Adrenal gland (tissue), 12 donors: ENCODE results near the gene SLC51B. TPM values are rescaled to one million over a fixed set of nuclear protein-coding genes. Genes with fewer than 3 reads are reported as not detected.
A peak's percentile ranks its signal among the peaks of the same experiment; 100 is the strongest.

ENCODE experiments used
- DNase-seq, 7 donors: peaks; one replicate each; pipeline ENCODE4 v3.0.0-alpha.2; 2019 to 2020
- H3K27ac ChIP-seq, 5 donors: fragments of 200-600 bp; sonication (generic) in 4 of 5; 1 replicate in 3 of 5; 2 replicates in 2 of 5; pipeline versions ENCODE4 v1.5.1 to v1.8.0; 2016 to 2020; ENCODE audit warnings: mild to moderate bottlenecking in 1 of 5
- H3K27me3 ChIP-seq: fragments of 200-600 bp; 2 replicates; pipeline ENCODE4 v1.8.0; 2021
- H3K36me3 ChIP-seq, 2 donors: fragments of 200-600 bp; replicated peaks in 1 of 2; 1 replicate in 1 of 2; 2 replicates in 1 of 2; pipeline versions ENCODE4 v1.5.1 to v1.8.0; 2018 to 2022
- H3K4me1 ChIP-seq, 2 donors: fragments of 200-600 bp; replicated peaks in 1 of 2; 1 replicate in 1 of 2; 2 replicates in 1 of 2; pipeline versions ENCODE4 v1.5.1 to v1.8.0; 2018 to 2021
- H3K4me3 ChIP-seq, 4 donors: fragments of 200-600 bp; sonication (generic) in 3 of 4; one replicate each; pipeline ENCODE4 v1.5.1; 2016 to 2018
- H3K9me3 ChIP-seq, 3 donors: fragments of 200-600 bp; sonication (generic) in 1 of 3; replicated peaks in 1 of 3; 1 replicate in 2 of 3; 2 replicates in 1 of 3; pipeline versions ENCODE4 v1.5.1 to v1.8.0; 2016 to 2021
- CTCF ChIP-seq, 6 experiments: fragments of 450-650 bp in 4 of 6; fragments of 200-600 bp in 2 of 6; sonication (generic) in 1 of 6; IDR thresholded peaks; 1 replicate in 5 of 6; 2 replicates in 1 of 6; pipeline versions ENCODE4 v1.5.1 to v1.8.0; 2016 to 2021; ENCODE audit warnings: antibody characterized with exemption in 6 of 6, mild to moderate bottlenecking in 2 of 6, moderate library complexity in 1 of 6
- POLR2A ChIP-seq, 2 donors: fragments of 450-650 bp; IDR thresholded peaks; one replicate each; pipeline ENCODE4 v1.6.1; 2017; ENCODE audit warnings: antibody characterized with exemption in 2 of 2, mild to moderate bottlenecking in 2 of 2, moderate library complexity in 1 of 2
- WGBS, 4 donors: extraction: QIAGEN DNeasy Blood & Tissue Kit in 2 of 4; methylation state at CpG; one replicate each; pipeline versions ENCODE4 v1.1.5 to v1.1.7; 2013 to 2017; 5-methylcytosine and 5-hydroxymethylcytosine counted together
- intact Hi-C, 2 donors: fragments of 100-400 bp; cut with DNase I; formaldehyde crosslinking; loops; one replicate each; pipeline versions ENCODE4 v1.14.1 to v1.15.0; 2022 to 2023
- polyA plus RNA-seq, 3 donors: library from polyadenylated mRNA; stranded (reverse); fragments of 200-250 nt in 2 of 3; fragments of 350-450 nt in 1 of 3; fragmentation: Illumina TruSeq in 1 of 3; extraction: RNeasy Lipid Tissue Mini Kit (QIAGEN cat#74804) in 1 of 3; gene quantifications; one replicate each; pipeline ENCODE4 v1.2.3, GENCODE V29; 2013 to 2014
- total RNA-seq, 9 donors: library from RNA; depleted of rRNA in 4 of 9; stranded (reverse); fragments of >200 nt in 4 of 9; fragments of 120-200 nt in 1 of 9; fragmentation: NEBNext Ultra II Directional in 1 of 9; extraction: Animal tissue kit (Norgen Biotek cat#: 25700) in 1 of 9; gene quantifications; one replicate each; pipeline versions ENCODE4 v1.1.0 to v1.2.4, GENCODE V29; 2013 to 2023
- donor health status: healthy with polysubstance abuse.
- donor health status: Bipolar disorder and iron deficiency.
- donor health status: DM: yes; HTN: yes; CAD: no.
- donor health status: DM: no; HTN: no; CAD: no.
- donor health status: DM: no; HTN: no; CAD: no.
- donor health status: DM: yes; HTN: yes; CAD: no.

The SLC51B gene
- total and polyA plus RNA-seq, 12 donors: 0.32 to 3.1 (median 0.69) TPM; not detected in 3

GRCh38 chr15:65026756-65027155 lies 18.4 kb upstream of the SLC51B start:
- Histone ChIP-seq H3K9me3 (no peaks in the 10 kb centered on the region), H3K4me1 (peaks cover 7 to 12% of the 10 kb centered on the region in 2 donors), H3K27me3 (no peaks in the 10 kb centered on the region), H3K27ac (no peak overlapping the region), H3K4me3 (no peak overlapping the region), H3K36me3 (peaks cover 0 to 20% of the 10 kb centered on the region in 2 donors)
- 84 to 94% (median 90%) methylated on average over 6 of the region's 6 CpGs for WGBS, 4 donors
- intact Hi-C loops: no loop called here
- DNase-seq: no peak
- TF ChIP-seq POLR2A (IDR thresholded peaks at IDR 0.05): no peak
- no peak for TF ChIP-seq CTCF (IDR thresholded peaks at IDR 0.05)

- H3K27ac ChIP-seq: no peak overlapping the region
- peaks cover 7 to 12% of the 10 kb centered on the region in 2 donors for H3K4me1 ChIP-seq
- TF ChIP-seq CTCF (IDR thresholded peaks at IDR 0.05): no peak
- no peak for DNase-seq
- intact Hi-C loops: no loop called here
- WGBS, 4 donors: 72 to 82% (median 75%) methylated on average over 1 of the region's 1 CpG
- H3K27me3 ChIP-seq: no peaks in the 10 kb centered on the region
- H3K4me3 ChIP-seq: peak overlapping the region in 1 of 4 donors; percentile 73
- no peaks in the 10 kb centered on the region for H3K9me3 ChIP-seq
- H3K36me3 ChIP-seq: peaks cover 0 to 19% of the 10 kb centered on the region in 2 donors
These were observed 17.6 kb upstream of the SLC51B start for GRCh38 chr15:65027593-65027992.

- H3K4me1 ChIP-seq: peaks cover 7 to 12% of the 10 kb centered on the region in 2 donors
- DNase-seq: no peak
- intact Hi-C loops: no loop called here
- no peaks in the 10 kb centered on the region for H3K27me3 ChIP-seq
- H3K27ac ChIP-seq: no peak overlapping the region
- WGBS, 4 donors: 60 to 66% (median 63%) methylated on average over 10 of the region's 10 CpGs
- H3K36me3 ChIP-seq: peaks cover 0 to 19% of the 10 kb centered on the region in 2 donors
- TF ChIP-seq POLR2A (IDR thresholded peaks at IDR 0.05) (no peak), CTCF (IDR thresholded peaks at IDR 0.05) (no peak)
- no peaks in the 10 kb centered on the region for H3K9me3 ChIP-seq
- peak overlapping the region in 3 of 4 donors; percentile 14 to 95 (median 73) for H3K4me3 ChIP-seq
These were observed 16.8 kb upstream of the SLC51B start for GRCh38 chr15:65028338-65028737.

GRCh38 chr15:65028921-65029735 lies 16.1 kb upstream of the SLC51B start, which contains the start of gene MTFMT:
Gene MTFMT (minus strand): TSS chr15:65029639. CDS start chr15:65029613, 26 bp downstream.
- DNase-seq: peak; percentile 85 to 94 (median 92)
- intact Hi-C loops: no loop called here
- H3K9me3 ChIP-seq: no peaks in the 10 kb centered on the region
- peaks cover 0 to 19% of the 10 kb centered on the region in 2 donors for H3K36me3 ChIP-seq
- TF ChIP-seq CTCF (IDR thresholded peaks at IDR 0.05): peak in 1 of 6 experiments; percentile 15
- TF ChIP-seq POLR2A (IDR thresholded peaks at IDR 0.05): peak; percentile 67 to 79
- H3K27ac ChIP-seq: peak within 1 kb of the TSS in 4 of 5 donors; percentile 4 to 64 (median 60)
- H3K27me3 ChIP-seq: no peaks in the 10 kb centered on the region
- 0 to 1% (median 0%) methylated on average over 13 to 73 of the region's 73 CpGs for WGBS, 4 donors
- H3K4me1 ChIP-seq: peaks cover 7 to 12% of the 10 kb centered on the region in 2 donors
- H3K4me3 ChIP-seq: peak within 1 kb of the TSS; percentile 40 to 95 (median 68)
